Heart left ventricle (tissue), 13 donors: ENCODE data around the gene WDR82.

ENCODE experiments used
- CTCF ChIP-seq, 12 donors: fragments of 200-600 bp; sonication (generic) in 4 of 12; IDR thresholded peaks; one replicate each; pipeline versions ENCODE4 v1.5.0 to v1.8.0; 2018 to 2022; ENCODE audit warnings: antibody characterized with exemption in 12 of 12, mild to moderate bottlenecking in 5 of 12
- POLR2A ChIP-seq, 2 donors: fragments of 450-650 bp; IDR thresholded peaks; one replicate each; pipeline ENCODE4 v1.6.1; 2017; ENCODE audit warnings: antibody characterized with exemption in 2 of 2, mild to moderate bottlenecking in 2 of 2, moderate library complexity in 2 of 2
- donor health status: ischemic (EF 13 %, LVEDD 7.1; RV severe dilation, severe dysfunction).
- donor health status: DM: no; HTN: yes; CAD: no.
- donor health status: DM: no; HTN: no; CAD: no.
- donor health status: ischemic (EF 25% LVEDD 6.9; RV normal size, moderate dysfunction).
- donor health status: ischemic (EF 25% LVEDD 5.7; RV mildly dilated, moderate dysfunction).
- donor health status: ischemic (EF 35%, LVEDD 5.7; RV mildly dilated, moderate dysfunction).
- donor health status: nonischemic (EF 11% LVEDD 7.7; RV severe dilation, severe dysfunction).
- donor health status: DM: yes; HTN: yes; CAD: no.
- donor health status: PGD.
- donor health status: ischemic (EF 29% LVEDD 5.4; RV normal size, mild dysfunction).
- donor health status: nonischemic (EF 23%, LVEDD 6.1; RV moderate dilation, normal function).

DNA sequence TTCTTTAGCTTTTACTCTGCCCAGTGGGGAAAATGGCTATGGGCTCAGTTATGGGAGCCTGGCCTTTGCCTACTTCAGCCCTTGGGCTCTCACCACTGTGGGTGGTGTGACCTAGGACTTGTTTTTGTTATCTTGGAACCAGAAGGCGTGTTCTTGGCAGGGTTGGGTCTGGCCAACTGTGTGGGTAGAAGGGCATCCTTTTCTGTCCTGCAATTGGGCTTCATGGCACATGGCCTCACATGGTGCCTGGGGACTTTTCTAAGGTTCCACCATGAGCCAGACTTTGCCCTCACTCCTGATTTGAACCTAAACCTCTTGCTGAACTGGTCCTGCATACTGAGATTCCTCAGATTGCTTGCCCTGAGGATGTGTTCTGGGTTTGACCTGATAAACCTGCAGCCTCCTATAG is 10.9 kb upstream of the WDR82 start:
- TF ChIP-seq CTCF (IDR thresholded peaks at IDR 0.05) = no peak
- TF ChIP-seq POLR2A (IDR thresholded peaks at IDR 0.05) = no peak
